C1 segment of cervical spinal cord (tissue), 14 donors: ENCODE results near the gene EDC3.
A peak's percentile ranks its signal among the peaks of the same experiment; 100 is the strongest.
"Not testable (repeated sequence)": the region's sequence is repeated elsewhere in the genome, so short reads cannot be mapped to it uniquely, and the experiment has no call there.

Source experiments
- DNase-seq, 14 donors: peaks; one replicate each; lab custom pipeline; 2025; lab: John Stamatoyannopoulos, UW

The EDC3 gene

DNA sequence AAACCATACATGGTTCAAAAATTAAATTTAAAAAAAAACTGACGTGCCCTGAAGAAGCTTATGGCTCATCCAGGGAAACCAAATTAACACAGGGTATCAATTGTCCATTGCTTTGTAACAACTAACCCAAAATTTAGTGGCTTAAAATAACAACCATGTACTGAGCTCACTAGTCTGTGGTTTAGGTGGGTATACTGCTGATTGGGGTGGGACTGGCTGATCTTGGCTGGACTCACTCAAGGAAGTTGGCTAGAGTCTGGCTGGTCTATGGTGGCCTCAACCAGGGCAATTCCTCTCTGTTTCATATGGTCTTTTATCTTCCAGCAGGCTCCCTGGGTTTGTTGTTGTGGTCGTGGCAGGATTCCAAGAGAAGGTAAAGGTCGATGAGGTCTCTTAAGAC lies 14.1 kb upstream of the EDC3 start:
- DNase-seq: no peak

DNA sequence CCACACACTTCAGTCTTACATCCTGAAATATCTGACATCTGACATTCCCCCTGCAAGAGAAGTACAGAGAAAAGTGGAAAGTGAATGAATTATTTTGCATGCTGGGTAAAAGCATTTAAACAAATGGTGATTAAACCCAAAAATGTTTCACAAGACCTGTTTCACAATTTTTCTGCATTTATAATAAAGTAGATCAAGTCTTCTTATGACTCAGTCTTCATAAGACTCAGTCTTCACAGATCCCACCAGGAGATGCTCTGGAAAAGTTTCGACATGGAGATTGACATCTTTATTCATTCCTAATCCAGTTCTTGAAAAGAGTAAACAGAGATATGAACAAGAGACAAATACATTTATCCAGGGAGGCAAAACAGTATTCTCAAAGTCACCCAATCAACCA lies 13.2 kb upstream of the EDC3 start:
- no peak for DNase-seq

DNA sequence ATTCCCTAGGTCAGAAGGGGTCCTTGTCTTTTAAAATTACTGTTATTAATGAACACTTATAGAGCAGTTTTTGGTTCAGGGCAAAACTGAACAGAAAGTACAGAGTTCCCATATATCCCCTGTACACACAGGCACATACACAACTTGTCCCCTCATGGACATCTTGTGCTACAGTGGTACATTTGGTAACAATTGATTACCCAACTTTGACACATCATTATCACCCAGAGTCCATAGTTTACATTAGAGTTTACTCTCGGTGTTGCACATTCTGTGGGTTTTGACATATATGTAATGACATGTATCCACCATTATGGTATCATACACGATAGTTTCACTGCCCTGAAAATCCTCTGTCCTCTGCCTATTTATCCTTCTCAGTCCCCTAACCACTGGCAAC lies 984 bp upstream of the EDC3 start:
- DNase-seq: no peak

DNA sequence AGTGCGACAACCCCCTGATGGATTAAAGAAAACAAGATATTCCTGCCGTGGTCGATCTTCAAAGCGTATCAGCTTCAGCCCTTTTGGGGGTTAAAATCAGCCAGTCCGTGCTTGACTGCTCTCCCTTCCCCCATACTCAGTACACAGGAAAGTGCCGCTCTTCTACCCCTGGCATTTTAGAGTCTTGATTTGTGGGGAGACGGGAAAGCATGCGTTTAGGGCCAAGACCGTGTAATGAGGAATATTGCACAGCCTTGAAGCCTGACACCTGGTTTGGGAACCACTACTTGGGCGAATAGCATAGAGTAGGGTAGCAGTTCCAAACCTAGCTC lies 540 bp upstream of the EDC3 start:
- DNase-seq: no peak

DNA sequence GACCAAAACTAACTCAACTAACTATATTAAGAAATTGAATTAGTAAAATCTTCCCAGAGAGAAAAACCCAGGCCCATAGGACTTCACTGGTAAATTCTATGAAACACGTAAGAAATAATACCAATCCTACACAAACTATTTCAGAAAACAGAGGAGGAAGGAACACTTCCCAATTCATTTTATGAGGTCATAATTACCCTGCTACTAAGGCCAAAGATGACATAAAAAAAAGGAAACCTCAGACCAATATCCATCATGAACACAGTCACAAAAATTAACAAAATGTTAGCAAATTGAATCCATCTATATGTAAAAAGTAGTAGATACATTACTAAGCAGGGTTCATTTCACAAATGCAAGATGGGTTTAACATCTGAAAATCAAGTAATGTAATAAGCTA lies 3.5 kb downstream of the EDC3 start:
- no peak for DNase-seq

DNA sequence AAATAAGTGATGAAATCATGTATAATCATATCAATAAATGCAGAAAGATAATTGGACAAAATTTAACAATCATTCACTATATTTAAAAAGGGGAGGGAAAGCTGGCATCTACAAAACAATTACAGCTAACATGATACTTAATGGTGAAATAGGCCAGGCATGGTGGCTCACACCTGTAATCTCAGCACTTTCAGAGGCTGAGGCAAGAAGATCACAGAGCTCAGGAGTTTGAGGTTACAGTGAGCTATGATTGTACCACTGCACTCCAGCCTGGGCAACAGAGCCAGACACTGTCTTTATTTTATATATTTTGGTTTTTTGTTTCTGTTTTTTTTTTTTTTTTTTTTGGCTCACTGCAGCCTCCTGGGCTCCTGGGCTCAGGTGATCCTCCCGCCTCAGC lies 12.1 kb downstream of the EDC3 start:
- no peak for DNase-seq

DNA sequence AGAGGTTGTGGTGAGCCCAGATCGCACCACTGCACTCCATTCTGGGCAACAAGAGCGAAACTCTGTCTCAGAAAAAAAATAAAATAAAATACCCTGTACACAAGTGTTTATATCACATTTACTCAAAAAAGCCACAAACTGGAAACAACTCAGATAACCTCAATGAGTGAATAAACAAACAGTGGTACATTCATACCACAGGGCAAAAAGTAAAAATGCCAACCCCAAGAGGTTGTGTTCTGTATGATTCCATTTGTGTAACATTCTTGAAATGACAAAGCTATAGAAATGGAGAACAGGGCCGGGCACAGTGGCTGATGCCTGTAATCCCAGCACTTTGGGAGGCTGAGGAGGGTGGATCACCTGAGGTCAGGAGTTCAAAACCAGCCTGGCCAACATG lies 12.9 kb downstream of the EDC3 start:
- DNase-seq: no peak

DNA sequence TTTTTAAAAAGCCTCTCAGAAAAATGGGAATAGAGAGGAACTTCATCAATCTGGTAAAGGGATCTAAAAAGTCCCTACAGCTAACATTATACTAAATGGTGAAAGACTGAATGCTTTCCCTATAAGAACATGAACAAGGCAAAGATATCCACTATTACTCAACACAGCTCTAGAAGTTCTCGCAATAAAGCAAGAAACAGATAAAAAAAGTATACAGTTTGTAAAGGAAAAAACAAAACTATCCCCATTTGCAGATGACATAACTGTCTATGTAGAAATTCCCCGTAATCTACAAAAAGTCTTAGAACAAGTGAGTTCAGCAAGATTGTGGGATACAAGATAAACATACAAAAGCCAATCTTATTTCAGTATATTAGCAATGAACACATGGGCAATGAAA lies 15.4 kb downstream of the EDC3 start:
- DNase-seq: no peak

DNA sequence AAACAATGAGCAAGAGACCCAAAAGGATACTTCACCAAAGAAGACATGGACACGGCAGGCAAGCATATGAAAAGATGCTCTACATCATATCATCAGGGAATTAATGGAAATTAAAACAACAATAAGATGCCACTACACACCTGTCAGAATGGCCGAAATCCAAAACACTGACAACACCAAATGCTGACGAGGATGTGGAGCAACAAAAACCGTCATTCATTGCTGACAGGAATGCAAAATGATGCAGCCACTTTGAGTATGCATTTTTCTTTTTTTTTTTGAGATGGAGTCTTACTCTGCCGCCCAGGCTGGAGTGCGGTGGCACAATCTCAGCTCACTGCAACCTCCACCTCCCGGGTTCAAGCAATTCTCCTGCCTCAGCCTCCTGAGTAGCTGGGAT lies 19.0 kb downstream of the EDC3 start:
- DNase-seq: no peak

DNA sequence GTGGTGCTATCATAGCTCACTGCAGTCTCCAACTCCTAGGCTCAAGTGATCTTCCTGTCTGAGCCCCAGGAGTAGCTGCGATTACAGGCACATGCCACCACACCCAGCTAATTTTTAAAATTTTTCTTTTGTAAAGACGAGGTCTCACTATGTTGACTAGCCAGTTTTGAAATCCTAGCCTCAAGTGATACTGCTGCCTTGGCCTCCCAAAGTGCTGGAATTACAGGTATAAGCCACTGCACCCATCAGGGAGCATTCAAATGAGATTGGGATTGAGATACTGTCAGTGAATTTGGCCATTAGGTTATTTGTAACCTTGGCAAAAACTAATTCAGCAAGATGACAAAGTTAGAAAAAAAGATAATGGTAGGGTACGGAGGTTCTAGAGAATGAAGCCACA lies 21.7 kb downstream of the EDC3 start:
- DNase-seq: no peak

DNA sequence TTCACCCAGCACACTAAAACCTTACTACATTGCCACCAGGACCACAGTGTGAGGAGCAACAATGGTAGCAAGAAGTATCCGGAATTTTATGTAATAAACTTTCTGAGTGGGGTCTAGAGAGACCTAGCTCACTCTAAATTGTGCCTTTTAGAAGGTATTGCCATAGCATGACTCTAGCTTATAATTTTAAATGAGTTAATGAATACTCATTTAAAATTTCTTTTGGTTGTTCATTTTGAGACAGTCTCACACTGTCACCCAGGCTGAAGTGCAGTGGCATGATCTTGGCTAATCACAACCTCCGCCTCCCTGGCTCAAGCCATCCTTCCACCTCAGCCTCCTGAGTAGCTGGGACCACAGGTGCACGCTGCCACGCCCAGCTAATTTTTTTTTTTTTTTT lies 26.2 kb downstream of the EDC3 start:
- no peak for DNase-seq

DNA sequence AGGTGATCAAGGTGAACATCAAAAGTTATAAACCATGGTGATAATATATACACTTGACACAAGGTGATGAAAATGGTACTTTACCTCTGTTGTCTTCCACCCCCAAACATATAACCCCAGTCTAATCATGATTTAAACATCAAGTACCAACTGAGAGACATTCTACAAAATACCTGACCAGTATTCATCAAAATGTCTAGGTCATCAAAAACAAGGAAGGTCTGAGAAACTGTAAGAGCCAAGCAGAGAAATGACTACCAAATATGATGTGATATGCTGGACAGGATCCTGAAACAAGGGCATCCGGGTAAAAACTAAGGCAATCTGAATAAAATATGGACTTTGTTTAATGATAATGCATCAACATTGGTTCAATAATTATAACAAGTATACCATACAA lies 27.8 kb downstream of the EDC3 start:
- DNase-seq: no peak

DNA sequence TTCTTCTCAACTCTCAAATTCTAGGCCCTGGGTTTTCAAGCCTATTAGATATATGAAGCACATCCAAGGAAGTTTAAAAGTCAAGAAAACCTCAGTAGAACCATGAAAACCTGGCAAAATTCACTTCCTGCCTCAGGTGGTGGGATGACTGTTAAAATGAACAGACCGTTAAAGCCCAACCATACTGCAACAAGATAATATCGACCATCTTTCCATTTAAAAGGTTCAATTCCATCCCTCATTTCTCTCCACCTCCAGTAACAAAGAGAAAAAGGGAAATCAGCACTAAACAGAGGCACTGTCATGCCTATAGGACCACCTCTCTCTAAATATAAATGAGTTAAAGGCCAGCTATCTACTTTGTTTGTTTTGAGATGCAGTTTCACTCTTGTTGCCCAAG lies 31.2 kb downstream of the EDC3 start:
- no peak for DNase-seq

DNA sequence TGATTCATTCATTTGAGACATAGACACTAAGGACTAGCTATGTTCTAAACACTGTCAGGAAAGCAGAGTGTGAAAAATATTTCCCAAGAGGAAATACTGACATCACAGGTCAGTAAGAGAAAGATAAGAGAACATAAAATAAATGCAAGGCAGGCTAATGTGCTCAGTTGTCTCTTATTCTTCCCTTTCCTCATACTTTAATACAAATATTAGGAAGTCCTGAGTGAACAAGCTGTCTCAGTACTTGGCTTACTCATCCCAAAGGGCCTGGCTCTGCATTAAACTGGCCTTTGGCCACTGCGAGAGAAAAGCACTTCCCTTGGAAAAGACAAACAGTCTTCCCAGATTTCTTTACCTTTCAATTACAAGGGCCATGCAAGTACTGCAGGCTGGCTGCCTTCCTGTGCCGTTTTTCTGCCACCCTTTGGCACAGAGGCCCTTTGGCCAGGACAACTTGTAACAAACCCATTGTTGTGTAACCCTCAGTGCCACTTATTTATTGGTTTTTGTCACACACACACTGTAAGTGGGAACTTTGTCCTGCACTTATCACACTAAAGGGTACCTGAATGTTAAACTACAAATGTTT lies 31.7 kb downstream of the EDC3 start:
- DNase-seq: peak in 7 of 14 donors; percentile 11 to 49 (median 28)

DNA sequence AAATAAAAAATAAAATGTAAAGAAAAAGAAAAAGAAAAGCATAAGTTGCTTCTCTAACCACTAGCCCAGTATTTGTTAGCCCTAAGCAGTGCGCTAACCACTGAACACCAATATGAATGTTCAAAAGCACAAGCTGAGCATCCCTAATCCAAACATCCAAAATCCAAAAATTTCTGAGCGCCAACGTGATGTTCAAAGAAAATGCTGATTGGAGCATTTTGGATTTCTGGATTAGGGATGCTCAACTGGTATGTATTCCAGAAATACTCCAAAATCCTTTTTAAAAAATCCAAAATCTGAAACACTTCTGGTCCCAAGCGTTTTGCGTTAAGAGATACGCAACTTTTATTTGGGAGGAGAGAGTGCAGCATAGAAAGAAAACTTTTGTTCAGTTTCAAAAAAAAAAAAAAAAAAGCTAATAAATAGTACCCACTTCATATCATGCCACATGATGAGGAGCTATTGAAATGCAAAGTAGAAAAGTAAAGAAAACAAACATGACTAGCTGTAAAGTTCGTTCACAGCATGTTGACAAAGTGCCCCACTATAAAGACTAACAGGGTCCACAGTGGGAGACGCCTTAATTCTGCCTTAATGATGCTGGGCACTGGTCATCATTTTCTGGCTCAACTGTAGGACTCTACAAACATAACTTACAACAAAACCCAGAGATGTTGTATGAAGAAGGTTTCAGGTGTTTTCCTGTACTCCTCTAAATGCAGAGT lies 32.4 kb downstream of the EDC3 start:
- no peak for DNase-seq

DNA sequence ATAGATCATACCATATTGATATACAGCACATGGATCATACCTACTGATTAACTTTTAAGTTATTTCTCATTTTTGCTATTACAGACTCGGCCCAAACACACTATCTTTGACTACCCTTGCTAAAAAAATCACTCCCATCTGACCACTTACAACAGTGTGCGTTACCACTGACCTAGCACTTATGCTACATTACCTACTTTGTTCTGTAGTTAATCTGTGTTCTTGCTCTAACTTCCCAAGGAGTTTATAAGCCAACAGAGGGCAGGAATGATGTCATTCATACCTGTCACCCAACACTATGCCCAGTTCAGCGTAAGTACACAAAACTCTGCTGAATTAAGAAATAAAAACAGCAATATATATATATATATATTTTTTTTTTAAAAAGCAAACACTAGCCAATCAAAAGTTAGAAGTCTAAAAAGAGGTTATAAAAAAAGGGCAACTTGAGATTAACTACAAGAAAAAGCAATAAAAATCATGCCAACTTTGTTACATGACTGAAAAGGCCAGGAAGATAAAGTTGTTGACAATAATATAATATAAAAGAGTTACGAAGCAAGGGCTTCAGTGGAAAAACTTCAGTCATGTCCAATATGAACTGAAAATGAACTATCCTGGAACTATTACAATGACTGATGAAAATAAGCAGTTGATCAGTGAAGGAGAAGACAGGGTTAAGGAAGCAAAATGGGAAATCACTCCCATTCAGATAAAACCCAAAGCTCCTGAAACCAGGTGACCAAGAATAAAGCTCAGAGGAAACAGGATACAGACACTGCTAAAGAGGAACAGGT lies 33.6 kb downstream of the EDC3 start:
- no peak for DNase-seq

DNA sequence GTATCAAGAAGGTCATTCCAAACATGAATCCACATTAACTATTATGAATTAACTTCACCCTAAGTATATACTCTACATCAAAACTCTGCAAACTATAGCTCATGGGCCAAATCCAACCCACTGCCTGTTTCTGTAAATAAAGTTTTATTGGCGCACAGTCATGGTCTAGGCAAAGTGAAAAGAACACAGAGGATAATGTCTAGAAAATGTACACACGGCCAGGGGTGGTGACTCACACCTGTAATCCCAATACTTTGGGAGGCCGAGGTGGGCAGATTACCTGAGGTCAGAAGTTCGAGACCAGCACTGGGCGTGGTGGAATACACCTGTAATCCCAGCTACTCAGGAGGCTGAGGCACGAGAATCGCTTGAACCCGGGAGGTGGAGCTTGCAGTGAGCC lies 34.5 kb downstream of the EDC3 start:
- DNase-seq: not testable (repeated sequence)

DNA sequence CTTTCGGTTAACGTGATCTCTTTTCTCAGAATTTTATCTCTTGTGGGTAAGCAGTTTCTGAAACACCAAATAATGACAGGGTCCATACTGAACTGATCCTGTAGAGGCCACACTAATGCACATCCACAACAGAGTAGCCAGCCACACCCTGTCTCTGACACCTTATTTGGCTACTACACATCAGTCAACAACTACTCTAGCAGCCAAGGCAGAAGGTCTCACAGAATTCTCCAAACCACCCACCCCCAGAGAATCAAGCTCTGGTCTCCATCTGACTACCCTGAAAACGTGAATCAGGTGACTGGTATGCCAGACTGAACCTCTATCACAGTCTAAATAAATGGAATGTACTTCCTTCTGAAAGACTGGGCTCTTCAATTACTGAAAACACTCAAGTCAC lies 38.0 kb downstream of the EDC3 start:
- DNase-seq: no peak

DNA sequence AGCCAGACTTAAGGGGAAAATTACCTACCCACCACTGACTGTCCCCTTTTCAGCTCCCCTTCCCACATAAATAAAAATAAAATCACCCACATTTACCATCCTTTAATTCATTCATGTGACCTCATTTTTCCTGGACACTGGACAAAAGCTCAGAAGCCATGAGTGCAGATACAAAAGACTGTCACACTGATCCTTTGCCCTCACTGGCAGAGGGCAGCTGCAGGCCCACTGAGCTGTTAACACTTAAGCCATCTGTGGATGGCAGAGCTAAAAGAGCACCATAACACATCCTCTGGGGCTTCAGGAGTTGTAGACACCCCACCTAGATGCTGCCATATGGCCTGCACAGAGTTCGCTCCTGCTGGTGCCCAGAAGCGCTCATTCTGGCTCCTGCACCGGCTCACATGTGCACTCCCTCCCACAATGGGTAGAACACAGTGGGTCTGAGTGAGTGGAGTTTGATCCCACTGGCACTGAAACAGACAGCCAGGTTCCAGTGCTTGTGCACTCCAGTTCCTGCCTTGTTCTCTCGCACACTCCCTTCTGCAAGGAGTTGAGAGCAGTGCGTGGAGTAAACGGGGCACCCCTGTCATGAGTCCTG lies 38.8 kb downstream of the EDC3 start:
- peak in 5 of 14 donors; percentile 11 to 79 (median 24) for DNase-seq

DNA sequence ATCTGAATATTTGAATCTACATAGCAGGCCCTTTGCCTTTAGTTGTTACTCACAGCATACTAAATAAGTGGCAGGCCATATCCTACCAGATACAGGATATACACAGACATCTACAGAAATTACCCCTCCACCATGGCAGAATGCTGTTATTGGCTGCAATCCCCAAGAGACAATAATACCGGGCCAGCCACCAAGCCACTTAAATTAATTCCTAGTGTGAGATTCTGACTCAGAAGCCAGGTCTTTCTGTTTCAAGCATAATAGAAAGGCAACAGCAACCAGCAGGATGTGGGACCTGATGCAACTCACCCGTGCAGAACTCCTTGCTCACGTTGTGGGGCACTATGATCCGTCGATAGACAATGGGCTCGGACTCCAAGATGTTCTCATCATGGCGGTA lies 40.4 kb downstream of the EDC3 start:
- DNase-seq: no peak

DNA sequence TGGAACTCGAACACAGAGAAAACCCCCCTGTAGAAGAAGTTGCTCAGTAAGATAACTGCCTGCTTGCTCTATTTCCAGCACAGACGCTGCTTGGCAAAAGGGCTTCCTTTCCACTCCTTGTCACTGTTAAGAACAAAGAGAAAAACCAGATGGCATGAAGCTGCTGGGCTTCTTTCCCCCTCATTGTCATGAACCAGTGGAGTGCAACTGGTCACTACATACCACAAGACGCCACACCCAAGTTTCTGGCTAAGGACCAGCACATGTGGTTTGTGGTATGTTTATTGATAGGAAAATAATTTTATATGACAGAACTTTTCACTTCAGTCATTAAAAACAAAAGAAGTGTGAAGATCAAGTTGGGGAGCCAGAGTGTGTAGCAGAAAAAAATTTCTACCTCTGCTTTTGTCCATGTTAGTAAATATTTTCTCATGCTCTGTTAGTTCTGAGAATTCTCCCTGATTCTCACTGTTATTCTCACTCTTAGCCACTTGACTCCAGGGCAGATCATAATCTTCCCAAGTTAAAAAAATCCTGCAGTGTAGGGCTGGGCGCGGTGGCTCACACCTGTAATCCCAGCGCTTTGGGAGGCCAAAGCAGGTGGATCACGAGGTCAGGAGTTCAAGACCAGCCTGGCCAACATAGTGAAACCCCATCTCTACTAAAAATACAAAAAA lies 42.3 kb downstream of the EDC3 start:
- no peak for DNase-seq

DNA sequence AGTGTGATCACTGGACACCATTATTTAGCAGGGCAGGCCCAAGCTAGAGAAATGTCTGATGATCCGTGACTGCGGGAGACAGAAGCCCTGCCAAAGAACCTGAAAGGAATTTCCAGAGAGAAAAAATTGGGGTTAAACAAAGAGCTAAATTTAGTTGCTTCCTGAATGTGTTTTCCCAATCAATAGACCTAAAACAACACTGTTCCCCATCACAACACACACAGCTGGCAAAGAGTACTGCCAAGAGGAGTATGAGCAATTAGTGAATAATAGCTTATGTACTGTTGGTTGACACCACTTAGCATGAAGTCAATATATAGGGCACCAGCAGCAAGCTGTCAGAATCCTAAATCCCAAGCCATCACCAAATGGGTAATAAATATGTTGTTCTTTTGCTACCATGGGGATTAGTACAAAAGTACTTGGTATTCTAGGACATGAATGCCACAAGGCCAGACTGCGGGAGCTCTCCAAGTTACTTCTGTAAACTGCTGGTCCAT lies 44.5 kb downstream of the EDC3 start:
- DNase-seq: peak in 3 of 14 donors; percentile 10 to 52 (median 14)
